ENCODE results near the gene AGBL1.

AGBL1 gene

GRCh38 chr15:86201313-86202008 lies 121.8 kb downstream of the AGBL1 start:
- TF ChIP-seq TEAD4 (IDR thresholded peaks at IDR 0.05) (no peak), TCF12 (IDR thresholded peaks at IDR 0.05; ENCODE audit: low read depth) (no peak), NFIC (IDR thresholded peaks at IDR 0.05) (no peak), USF1 (IDR thresholded peaks at IDR 0.05) (no peak), RAD21 (IDR thresholded peaks at IDR 0.05; ENCODE audit: low read depth) (no peak)
- TF ChIP-seq, protein P1, sequence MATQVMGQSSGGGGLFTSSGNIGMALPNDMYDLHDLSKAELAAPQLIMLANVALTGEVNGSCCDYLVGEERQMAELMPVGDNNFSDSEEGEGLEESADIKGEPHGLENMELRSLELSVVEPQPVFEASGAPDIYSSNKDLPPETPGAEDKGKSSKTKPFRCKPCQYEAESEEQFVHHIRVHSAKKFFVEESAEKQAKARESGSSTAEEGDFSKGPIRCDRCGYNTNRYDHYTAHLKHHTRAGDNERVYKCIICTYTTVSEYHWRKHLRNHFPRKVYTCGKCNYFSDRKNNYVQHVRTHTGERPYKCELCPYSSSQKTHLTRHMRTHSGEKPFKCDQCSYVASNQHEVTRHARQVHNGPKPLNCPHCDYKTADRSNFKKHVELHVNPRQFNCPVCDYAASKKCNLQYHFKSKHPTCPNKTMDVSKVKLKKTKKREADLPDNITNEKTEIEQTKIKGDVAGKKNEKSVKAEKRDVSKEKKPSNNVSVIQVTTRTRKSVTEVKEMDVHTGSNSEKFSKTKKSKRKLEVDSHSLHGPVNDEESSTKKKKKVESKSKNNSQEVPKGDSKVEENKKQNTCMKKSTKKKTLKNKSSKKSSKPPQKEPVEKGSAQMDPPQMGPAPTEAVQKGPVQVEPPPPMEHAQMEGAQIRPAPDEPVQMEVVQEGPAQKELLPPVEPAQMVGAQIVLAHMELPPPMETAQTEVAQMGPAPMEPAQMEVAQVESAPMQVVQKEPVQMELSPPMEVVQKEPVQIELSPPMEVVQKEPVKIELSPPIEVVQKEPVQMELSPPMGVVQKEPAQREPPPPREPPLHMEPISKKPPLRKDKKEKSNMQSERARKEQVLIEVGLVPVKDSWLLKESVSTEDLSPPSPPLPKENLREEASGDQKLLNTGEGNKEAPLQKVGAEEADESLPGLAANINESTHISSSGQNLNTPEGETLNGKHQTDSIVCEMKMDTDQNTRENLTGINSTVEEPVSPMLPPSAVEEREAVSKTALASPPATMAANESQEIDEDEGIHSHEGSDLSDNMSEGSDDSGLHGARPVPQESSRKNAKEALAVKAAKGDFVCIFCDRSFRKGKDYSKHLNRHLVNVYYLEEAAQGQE (IDR thresholded peaks at IDR 0.05; ENCODE audit: low read depth), result no peak

DNA sequence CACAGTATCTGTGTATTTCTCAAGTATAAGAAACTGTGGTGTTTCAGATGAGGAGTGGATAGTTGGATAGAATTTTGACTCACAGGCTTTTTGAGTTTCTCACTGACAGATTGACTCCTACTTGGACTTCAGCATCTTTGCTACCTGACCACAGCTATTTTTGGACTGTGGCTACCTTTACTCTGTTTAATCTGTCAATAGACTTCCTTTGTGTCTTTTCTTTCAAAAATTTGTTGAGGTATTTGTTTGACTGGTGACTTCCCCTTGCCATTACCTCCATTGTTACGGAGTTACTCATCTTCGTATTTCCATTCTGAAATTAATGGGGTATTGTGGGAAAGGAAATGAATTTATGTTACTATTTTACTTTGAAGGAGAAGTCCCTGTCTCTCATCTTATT lies 123.8 kb downstream of the AGBL1 start:
- no peak for TF ChIP-seq EP300 (IDR thresholded peaks at IDR 0.05; ENCODE audit: borderline replicate concordance)
- TF ChIP-seq CREB1 (IDR thresholded peaks at IDR 0.05; ENCODE audit: low read depth), result no peak
- no peak for TF ChIP-seq FOXM1 (IDR thresholded peaks at IDR 0.05; ENCODE audit: borderline replicate concordance, low read depth)
- no peak for TF ChIP-seq MAX (IDR thresholded peaks at IDR 0.05)
- no peak for TF ChIP-seq EGR1 (IDR thresholded peaks at IDR 0.05)
- TF ChIP-seq NFIC (IDR thresholded peaks at IDR 0.05), result no peak
- TF ChIP-seq USF1 (IDR thresholded peaks at IDR 0.05), result no peak
- no peak for TF ChIP-seq ZBTB7A (IDR thresholded peaks at IDR 0.05; ENCODE audit: low read depth)
- TF ChIP-seq TEAD4 (IDR thresholded peaks at IDR 0.05), result no peak
- no peak for TF ChIP-seq TAF1 (IDR thresholded peaks at IDR 0.05; ENCODE audit: low read depth)
- TF ChIP-seq, protein P1 (IDR thresholded peaks at IDR 0.05; ENCODE audit: low read depth), result no peak
- no peak for TF ChIP-seq YY1 (IDR thresholded peaks at IDR 0.05; ENCODE audit: low read depth)
- no peak for TF ChIP-seq CEBPB (IDR thresholded peaks at IDR 0.05)
- no peak for TF ChIP-seq TCF12 (IDR thresholded peaks at IDR 0.05; ENCODE audit: low read depth)
- TF ChIP-seq RAD21 (IDR thresholded peaks at IDR 0.05; ENCODE audit: low read depth), result no peak

DNA sequence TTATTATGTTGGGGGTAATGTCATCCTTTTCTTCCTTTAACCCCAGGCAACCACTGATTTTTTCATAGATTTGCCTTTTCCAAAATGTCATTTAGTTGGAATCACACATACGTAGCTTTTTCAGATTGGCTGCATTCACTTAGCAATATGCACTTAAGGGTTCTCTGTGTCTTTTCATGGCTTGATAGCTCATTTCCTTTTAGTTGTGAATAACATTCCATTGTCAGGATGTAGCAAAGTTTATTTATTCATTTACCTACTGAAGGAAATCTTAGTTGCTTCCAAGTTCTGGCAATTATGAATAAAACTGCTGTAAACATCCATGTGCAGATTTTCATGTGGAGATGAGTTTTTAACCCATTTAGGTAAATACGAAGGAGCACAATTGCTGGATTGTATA lies 125.4 kb downstream of the AGBL1 start:
- TF ChIP-seq TEAD4 (IDR thresholded peaks at IDR 0.05) (no peak), EGR1 (IDR thresholded peaks at IDR 0.05) (no peak), MAX (IDR thresholded peaks at IDR 0.05) (no peak), USF1 (IDR thresholded peaks at IDR 0.05) (no peak), ZBTB7A (IDR thresholded peaks at IDR 0.05; ENCODE audit: low read depth) (no peak), CREB1 (IDR thresholded peaks at IDR 0.05; ENCODE audit: low read depth) (no peak), EP300 (IDR thresholded peaks at IDR 0.05; ENCODE audit: borderline replicate concordance) (no peak), CEBPB (IDR thresholded peaks at IDR 0.05) (no peak), RAD21 (IDR thresholded peaks at IDR 0.05; ENCODE audit: low read depth) (no peak), NFIC (IDR thresholded peaks at IDR 0.05) (no peak), TAF1 (IDR thresholded peaks at IDR 0.05; ENCODE audit: low read depth) (no peak), FOXM1 (IDR thresholded peaks at IDR 0.05; ENCODE audit: borderline replicate concordance, low read depth) (no peak), YY1 (IDR thresholded peaks at IDR 0.05; ENCODE audit: low read depth) (no peak), TCF12 (IDR thresholded peaks at IDR 0.05; ENCODE audit: low read depth) (no peak)
- TF ChIP-seq, protein P1 (IDR thresholded peaks at IDR 0.05; ENCODE audit: low read depth), result no peak

DNA sequence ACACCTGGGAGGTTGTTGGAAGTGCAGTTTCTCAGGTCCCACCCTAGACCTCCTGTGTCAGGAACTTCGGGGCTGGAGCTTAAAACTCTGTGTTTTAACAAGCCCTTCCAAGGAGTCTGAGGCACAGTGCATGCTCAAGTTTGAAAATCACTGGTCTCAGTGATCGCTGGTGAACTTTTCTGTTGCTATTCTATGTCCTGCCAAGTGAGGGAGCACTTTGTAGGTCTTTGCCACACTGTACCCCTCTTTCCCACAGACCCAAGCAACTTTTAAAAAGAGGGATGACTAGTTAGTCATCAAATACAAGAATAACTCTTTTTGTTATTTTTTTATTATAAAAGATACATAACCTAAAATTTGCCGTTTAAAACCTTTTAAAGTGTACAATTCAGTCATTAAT lies 133.7 kb downstream of the AGBL1 start:
- TF ChIP-seq EGR1 (IDR thresholded peaks at IDR 0.05) (no peak), TCF12 (IDR thresholded peaks at IDR 0.05; ENCODE audit: low read depth) (no peak), YY1 (IDR thresholded peaks at IDR 0.05; ENCODE audit: low read depth) (no peak), USF1 (IDR thresholded peaks at IDR 0.05) (no peak), TEAD4 (IDR thresholded peaks at IDR 0.05) (no peak), ZBTB7A (IDR thresholded peaks at IDR 0.05; ENCODE audit: low read depth) (no peak), NFIC (IDR thresholded peaks at IDR 0.05) (no peak), MAX (IDR thresholded peaks at IDR 0.05) (no peak), EP300 (IDR thresholded peaks at IDR 0.05; ENCODE audit: borderline replicate concordance) (no peak), TAF1 (IDR thresholded peaks at IDR 0.05; ENCODE audit: low read depth) (no peak), RAD21 (IDR thresholded peaks at IDR 0.05; ENCODE audit: low read depth) (no peak), FOXM1 (IDR thresholded peaks at IDR 0.05; ENCODE audit: borderline replicate concordance, low read depth) (no peak), CREB1 (IDR thresholded peaks at IDR 0.05; ENCODE audit: low read depth) (no peak)
- TF ChIP-seq, protein P1 (IDR thresholded peaks at IDR 0.05; ENCODE audit: low read depth), result no peak

All from Ishikawa (cell line).